HCT116 (cell line): ENCODE data around the gene POC1A. TPM values are rescaled to one million over a fixed set of nuclear protein-coding genes. Genes with fewer than 3 reads are reported as not detected.

Source experiments
- ATAC-seq: fragments of 200-7000 bp; cut with Tn5 transposase; 2 replicates; pipeline ENCODE4 v1.9.1; 2020; ENCODE audit warnings: mild to moderate bottlenecking, moderate library complexity
- BruUV-seq: library from RNA; stranded (reverse); fragments of 400-500 nt; replicated peaks from 2 replicates; lab custom pipeline; 2021; lab: Mats Ljungman, UMichigan
- CTCF ChIA-PET: fragments of 300-600 bp; sonication (Branson Sonifier 250); formaldehyde crosslinking; loops from one replicate; lab custom pipeline; 2021; ENCODE audit warnings: antibody characterized with exemption; lab: Charles Lee
- POLR2A ChIA-PET: fragments of 300-600, 350-600 bp; sonication (Branson Sonifier 250); formaldehyde crosslinking; loops from one replicate; lab custom pipeline; 2021; ENCODE audit warnings: antibody characterized with exemption; lab: Charles Lee
- RAD21 ChIA-PET, 2 experiments: fragments of 300-600 bp; sonication (Branson Sonifier 250); formaldehyde crosslinking; loops; one replicate each; lab custom pipeline; 2023; ENCODE audit warnings: low total read pairs in 2 of 2; ENCODE audit not compliant: uncharacterized antibody in 2 of 2, unreplicated experiment in 2 of 2, low non-redundant PET in 1 of 2; lab: Charles Lee
- DNase-seq: peaks from one replicate; pipeline ENCODE4 v3.0.0-alpha.2; 2010; ENCODE audit warnings: low read depth, low spot score
- H2AFZ ChIP-seq: fragments of 200-600 bp; shearing (Covaris generic), sonication (generic); 2 replicates; pipeline ENCODE4 v1.6.1; 2017; ENCODE audit warnings: low read depth, mixed run types, mixed read lengths, antibody characterized with exemption, low read length; ENCODE audit not compliant: poor library complexity, severe bottlenecking
- H3K27ac ChIP-seq: 2 replicates; pipeline ENCODE4 v1.5.1; 2012; ENCODE audit warnings: low read depth, low read length
- H3K27me3 ChIP-seq: fragments of 200-600 bp; sonication (generic); 2 replicates; pipeline ENCODE4 v1.6.1; 2016; ENCODE audit warnings: mixed run types, low read length, mixed read lengths; ENCODE audit not compliant: insufficient read depth
- H3K36me3 ChIP-seq, 2 experiments: fragments of 200-500 bp in 1 of 2; fragments of 200-600 bp in 1 of 2; sonication (Bioruptor generic) in 1 of 2; sonication (generic) in 1 of 2; 2 replicates each; pipeline versions ENCODE4 v1.5.1 to v1.6.1; 2014 to 2016; ENCODE audit warnings: low read length in 2 of 2, inconsistent platforms in 1 of 2, mixed read lengths in 1 of 2, mixed run types in 1 of 2; ENCODE audit not compliant: insufficient read depth in 2 of 2, control insufficient read depth in 1 of 2
- H3K4me1 ChIP-seq, 2 experiments: fragments of 200-600 bp in 1 of 2; sonication (generic) in 1 of 2; 2 replicates each; pipeline versions ENCODE4 v1.5.1 to v1.6.1; 2012 to 2017; ENCODE audit warnings: low read length in 2 of 2, inconsistent platforms in 1 of 2, mild to moderate bottlenecking in 1 of 2, mixed read lengths in 1 of 2, mixed run types in 1 of 2, moderate library complexity in 1 of 2; ENCODE audit not compliant: insufficient read depth in 2 of 2, control insufficient read depth in 1 of 2
- H3K4me2 ChIP-seq: fragments of 200-600 bp; sonication (generic); 2 replicates; pipeline ENCODE4 v1.6.1; 2017; ENCODE audit warnings: mixed run types, low read length, mixed read lengths
- H3K4me3 ChIP-seq, 2 experiments: fragments of 200-600 bp in 1 of 2; sonication (generic) in 1 of 2; replicated peaks in 1 of 2; 2 replicates each; pipeline ENCODE4 v1.5.1; 2011 to 2016; ENCODE audit warnings: low read length in 2 of 2, control low read depth in 1 of 2, low read depth in 1 of 2, mild to moderate bottlenecking in 1 of 2, mixed read lengths in 1 of 2, mixed run types in 1 of 2
- H3K79me2 ChIP-seq: fragments of 200-600 bp; sonication (generic); 2 replicates; pipeline ENCODE4 v1.6.1; 2017; ENCODE audit warnings: mild to moderate bottlenecking, mixed run types, low read length, moderate library complexity, mixed read lengths; ENCODE audit not compliant: insufficient read depth
- H3K9ac ChIP-seq: fragments of 200-600 bp; sonication (generic); 2 replicates; pipeline ENCODE4 v1.6.1; 2016; ENCODE audit warnings: low read length, mixed read lengths
- H3K9me2 ChIP-seq: fragments of 200-600 bp; sonication (generic), shearing (Covaris generic); 2 replicates; pipeline ENCODE4 v1.6.1; 2017; ENCODE audit warnings: mixed run types, mild to moderate bottlenecking, moderate library complexity; ENCODE audit not compliant: insufficient read depth
- H3K9me3 ChIP-seq, 2 experiments: fragments of 200-500 bp in 1 of 2; fragments of 200-600 bp in 1 of 2; sonication (Bioruptor generic) in 1 of 2; sonication (generic) in 1 of 2; 2 replicates each; pipeline ENCODE4 v1.6.1; 2014 to 2017; ENCODE audit warnings: low read length in 2 of 2, mixed read lengths in 2 of 2, inconsistent platforms in 1 of 2, low read depth in 1 of 2, mild to moderate bottlenecking in 1 of 2, mixed run types in 1 of 2, moderate library complexity in 1 of 2; ENCODE audit not compliant: control insufficient read depth in 1 of 2, insufficient read depth in 1 of 2
- H4K20me1 ChIP-seq: fragments of 200-600 bp; sonication (generic), shearing (Covaris generic); 2 replicates; pipeline ENCODE4 v1.6.1; 2017; ENCODE audit warnings: mixed run types, mild to moderate bottlenecking, moderate library complexity; ENCODE audit not compliant: insufficient read depth
- EGR1 ChIP-seq: IDR thresholded peaks from 2 replicates; pipeline ENCODE4 v1.6.1; 2012; ENCODE audit warnings: low read depth
- ELF1 ChIP-seq: IDR thresholded peaks from 2 replicates; pipeline ENCODE4 v1.6.1; 2012; ENCODE audit warnings: low read depth, borderline replicate concordance
- EZH2 ChIP-seq: fragments of 200-600 bp; sonication (generic); IDR thresholded peaks from 2 replicates; pipeline ENCODE4 v1.6.1; 2017; ENCODE audit warnings: antibody characterized with exemption, mixed run types
- FOSL1 ChIP-seq: IDR thresholded peaks from 2 replicates; pipeline ENCODE4 v1.6.1; 2012; ENCODE audit warnings: low read depth
- JUND ChIP-seq: IDR thresholded peaks from 2 replicates; pipeline ENCODE4 v1.6.1; 2012
- POLR2AphosphoS5 ChIP-seq: IDR thresholded peaks from 2 replicates; pipeline ENCODE4 v1.6.1; 2011; ENCODE audit warnings: mild to moderate bottlenecking, low read depth, low read length, moderate library complexity
- SIN3A ChIP-seq: IDR thresholded peaks from 2 replicates; pipeline ENCODE4 v1.6.1; 2012; ENCODE audit warnings: low read depth
- SP1 ChIP-seq: IDR thresholded peaks from 2 replicates; pipeline ENCODE4 v1.6.1; 2012; ENCODE audit warnings: low read depth
- SRF ChIP-seq: IDR thresholded peaks from 2 replicates; pipeline ENCODE4 v1.6.1; 2012; ENCODE audit warnings: low read depth
- TCF7L2 ChIP-seq: IDR thresholded peaks from 2 replicates; pipeline ENCODE4 v1.7.0; 2011; ENCODE audit warnings: borderline replicate concordance, inconsistent platforms; ENCODE audit not compliant: insufficient read depth, insufficient read length; ENCODE audit errors: extremely low read depth
- ZNF274 ChIP-seq: fragments of 200-500 bp; sonication (Bioruptor generic); IDR thresholded peaks from 2 replicates; pipeline ENCODE4 v1.6.1; 2014; ENCODE audit warnings: mild to moderate bottlenecking, low read depth, low read length, inconsistent platforms
- intact Hi-C: fragments of 100-400 bp; cut with micrococcal nuclease; formaldehyde crosslinking; loops from 2 replicates; pipeline ENCODE4 v1.10.0; 2022
- total RNA-seq: library from RNA; stranded (reverse); gene quantifications from one replicate; pipeline ENCODE4 v1.2.1, GENCODE V29; 2021; ENCODE audit not compliant: unreplicated experiment
- TF ChIP-seq, protein P1 (sequence below): IDR thresholded peaks from 2 replicates; pipeline ENCODE4 v1.6.1; 2012; ENCODE audit warnings: low read depth
- TF ChIP-seq, protein P2 (sequence below): IDR thresholded peaks from 2 replicates; pipeline ENCODE4 v1.6.1; 2012
- TF ChIP-seq, protein P3 (sequence below), 3 experiments: fragments of 200-600 bp in 1 of 3; sonication (generic) in 1 of 3; IDR thresholded peaks in 2 of 3; conservative IDR thresholded peaks in 1 of 3; 2 replicates each; pipeline ENCODE4 v1.5.1; 2012 to 2017; ENCODE audit warnings: low read depth in 2 of 3, low read length in 2 of 3, antibody characterized with exemption in 1 of 3, borderline replicate concordance in 1 of 3, control low read depth in 1 of 3, mild to moderate bottlenecking in 1 of 3, mixed read lengths in 1 of 3, mixed run types in 1 of 3, moderate library complexity in 1 of 3; ENCODE audit not compliant: insufficient read depth in 1 of 3

Gene POC1A
- total RNA-seq, 1 experiment from 2014 or later, result 34.0 TPM

DNA sequence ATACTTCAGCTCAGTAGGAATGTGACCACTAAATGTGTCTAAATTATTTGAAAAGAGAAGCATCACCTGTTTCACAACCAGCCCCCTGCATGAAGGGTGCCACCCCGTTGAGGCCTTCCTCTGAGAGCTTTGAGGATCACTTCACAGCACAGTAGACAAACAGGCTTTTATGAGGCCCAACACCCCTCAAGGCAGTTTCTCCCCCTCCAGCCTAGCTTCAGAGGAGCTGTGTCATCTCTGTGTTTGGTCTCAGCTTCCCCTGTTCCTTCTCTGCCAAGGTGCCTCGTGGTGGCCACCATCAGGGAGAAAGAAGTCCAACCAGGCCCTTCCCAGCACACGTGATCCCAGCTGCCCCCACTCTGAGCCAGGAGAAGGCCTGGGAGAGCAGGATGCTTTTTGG is 76.3 kb downstream of the POC1A start:
- ATAC-seq (no peak), DNase-seq (no peak)
- Histone ChIP-seq H3K4me2 (no peak overlapping the region), H3K9me3 (no peaks in the 10 kb centered on the region), H2AFZ (no peak overlapping the region), H3K4me1 (no peaks in the 10 kb centered on the region), H3K4me3 (no peak overlapping the region), H3K27me3 (no peaks in the 10 kb centered on the region), H3K36me3 (no peaks in the 10 kb centered on the region; a peak in 1 of 4 replicates), H3K9me2 (no peaks in the 10 kb centered on the region), H3K79me2 (no peaks in the 10 kb centered on the region), H3K27ac (no peak overlapping the region), H3K9ac (no peak overlapping the region), H4K20me1 (no peaks in the 10 kb centered on the region)
- ChIA-PET POLR2A (no interaction called here), RAD21 (no interaction called here), CTCF (no interaction called here)
- TF ChIP-seq SP1 (no peak), POLR2AphosphoS5 (no peak), JUND (no peak), EGR1 (no peak), SRF (no peak)
- no TSS peak for BruUV-seq
- intact Hi-C loops, result no loop called here

DNA sequence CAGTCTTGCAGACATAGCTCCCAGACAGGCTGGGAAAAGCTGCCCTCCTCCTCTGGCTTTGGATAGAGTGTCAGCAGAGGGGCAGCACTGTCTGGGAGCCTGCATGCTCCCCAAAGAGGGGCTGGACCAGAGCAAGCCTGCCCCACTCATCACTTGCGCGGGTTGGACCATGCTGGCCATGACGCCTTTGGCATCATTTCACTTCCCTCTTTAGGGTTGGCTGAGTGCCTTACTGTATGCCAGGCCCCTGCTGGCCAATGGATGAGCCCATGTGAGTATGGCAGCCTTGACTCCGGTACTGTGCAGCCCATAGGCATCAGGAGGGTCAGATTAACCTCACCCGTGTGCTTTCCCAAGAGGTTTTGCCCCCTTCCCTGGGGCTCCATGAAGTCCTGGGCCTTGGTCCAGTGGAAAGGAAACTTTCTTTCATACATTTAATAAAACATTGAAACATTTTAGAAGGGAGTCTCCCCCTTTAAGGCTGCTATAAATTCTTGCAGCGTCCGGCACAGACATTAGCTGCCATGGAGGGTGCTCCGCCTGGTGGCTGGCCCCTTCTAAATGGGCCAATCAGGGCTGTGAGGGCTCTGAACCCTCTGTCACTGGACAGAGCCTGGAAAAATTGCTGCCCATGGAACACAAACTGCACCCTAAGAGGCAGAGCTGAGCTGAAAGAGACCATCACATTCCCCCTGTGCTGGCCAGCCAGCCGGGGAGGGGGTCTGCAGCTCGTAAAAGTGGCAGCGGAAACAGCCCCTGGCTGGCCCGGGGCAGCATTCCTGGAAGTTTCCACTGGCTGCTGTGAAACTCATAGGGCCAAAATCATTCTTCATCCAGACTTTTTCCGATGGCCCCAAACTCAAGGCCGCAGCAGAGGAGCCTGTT is 77.1 kb downstream of the POC1A start:
- Histone ChIP-seq H3K4me3 (no peak overlapping the region), H3K9ac (no peak overlapping the region), H3K4me2 (no peak overlapping the region), H4K20me1 (no peaks in the 10 kb centered on the region), H3K4me1 (no peaks in the 10 kb centered on the region), H2AFZ (no peak overlapping the region), H3K9me3 (no peaks in the 10 kb centered on the region), H3K9me2 (no peaks in the 10 kb centered on the region), H3K27ac (no peak overlapping the region), H3K36me3 (no peaks in the 10 kb centered on the region; a peak in 1 of 4 replicates), H3K79me2 (no peaks in the 10 kb centered on the region), H3K27me3 (no peaks in the 10 kb centered on the region)
- no TSS peak for BruUV-seq
- intact Hi-C loops, result no loop called here
- ATAC-seq, result no peak
- ChIA-PET RAD21 (no interaction called here), POLR2A (no interaction called here), CTCF (no interaction called here)
- DNase-seq, result no peak
- no peak for TF ChIP-seq SIN3A
- TF ChIP-seq, protein P1, sequence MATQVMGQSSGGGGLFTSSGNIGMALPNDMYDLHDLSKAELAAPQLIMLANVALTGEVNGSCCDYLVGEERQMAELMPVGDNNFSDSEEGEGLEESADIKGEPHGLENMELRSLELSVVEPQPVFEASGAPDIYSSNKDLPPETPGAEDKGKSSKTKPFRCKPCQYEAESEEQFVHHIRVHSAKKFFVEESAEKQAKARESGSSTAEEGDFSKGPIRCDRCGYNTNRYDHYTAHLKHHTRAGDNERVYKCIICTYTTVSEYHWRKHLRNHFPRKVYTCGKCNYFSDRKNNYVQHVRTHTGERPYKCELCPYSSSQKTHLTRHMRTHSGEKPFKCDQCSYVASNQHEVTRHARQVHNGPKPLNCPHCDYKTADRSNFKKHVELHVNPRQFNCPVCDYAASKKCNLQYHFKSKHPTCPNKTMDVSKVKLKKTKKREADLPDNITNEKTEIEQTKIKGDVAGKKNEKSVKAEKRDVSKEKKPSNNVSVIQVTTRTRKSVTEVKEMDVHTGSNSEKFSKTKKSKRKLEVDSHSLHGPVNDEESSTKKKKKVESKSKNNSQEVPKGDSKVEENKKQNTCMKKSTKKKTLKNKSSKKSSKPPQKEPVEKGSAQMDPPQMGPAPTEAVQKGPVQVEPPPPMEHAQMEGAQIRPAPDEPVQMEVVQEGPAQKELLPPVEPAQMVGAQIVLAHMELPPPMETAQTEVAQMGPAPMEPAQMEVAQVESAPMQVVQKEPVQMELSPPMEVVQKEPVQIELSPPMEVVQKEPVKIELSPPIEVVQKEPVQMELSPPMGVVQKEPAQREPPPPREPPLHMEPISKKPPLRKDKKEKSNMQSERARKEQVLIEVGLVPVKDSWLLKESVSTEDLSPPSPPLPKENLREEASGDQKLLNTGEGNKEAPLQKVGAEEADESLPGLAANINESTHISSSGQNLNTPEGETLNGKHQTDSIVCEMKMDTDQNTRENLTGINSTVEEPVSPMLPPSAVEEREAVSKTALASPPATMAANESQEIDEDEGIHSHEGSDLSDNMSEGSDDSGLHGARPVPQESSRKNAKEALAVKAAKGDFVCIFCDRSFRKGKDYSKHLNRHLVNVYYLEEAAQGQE, result no peak
- TF ChIP-seq EZH2, result no peak
- TF ChIP-seq SP1, result no peak
- no peak for TF ChIP-seq TCF7L2
- TF ChIP-seq, protein P2, sequence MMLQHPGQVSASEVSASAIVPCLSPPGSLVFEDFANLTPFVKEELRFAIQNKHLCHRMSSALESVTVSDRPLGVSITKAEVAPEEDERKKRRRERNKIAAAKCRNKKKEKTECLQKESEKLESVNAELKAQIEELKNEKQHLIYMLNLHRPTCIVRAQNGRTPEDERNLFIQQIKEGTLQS, result no peak
- TF ChIP-seq FOSL1, result no peak
- TF ChIP-seq, protein P3, sequence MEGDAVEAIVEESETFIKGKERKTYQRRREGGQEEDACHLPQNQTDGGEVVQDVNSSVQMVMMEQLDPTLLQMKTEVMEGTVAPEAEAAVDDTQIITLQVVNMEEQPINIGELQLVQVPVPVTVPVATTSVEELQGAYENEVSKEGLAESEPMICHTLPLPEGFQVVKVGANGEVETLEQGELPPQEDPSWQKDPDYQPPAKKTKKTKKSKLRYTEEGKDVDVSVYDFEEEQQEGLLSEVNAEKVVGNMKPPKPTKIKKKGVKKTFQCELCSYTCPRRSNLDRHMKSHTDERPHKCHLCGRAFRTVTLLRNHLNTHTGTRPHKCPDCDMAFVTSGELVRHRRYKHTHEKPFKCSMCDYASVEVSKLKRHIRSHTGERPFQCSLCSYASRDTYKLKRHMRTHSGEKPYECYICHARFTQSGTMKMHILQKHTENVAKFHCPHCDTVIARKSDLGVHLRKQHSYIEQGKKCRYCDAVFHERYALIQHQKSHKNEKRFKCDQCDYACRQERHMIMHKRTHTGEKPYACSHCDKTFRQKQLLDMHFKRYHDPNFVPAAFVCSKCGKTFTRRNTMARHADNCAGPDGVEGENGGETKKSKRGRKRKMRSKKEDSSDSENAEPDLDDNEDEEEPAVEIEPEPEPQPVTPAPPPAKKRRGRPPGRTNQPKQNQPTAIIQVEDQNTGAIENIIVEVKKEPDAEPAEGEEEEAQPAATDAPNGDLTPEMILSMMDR (IDR thresholded peaks at IDR 0.05 in 2 of 3, conservative IDR thresholded peaks at IDR 0.05 in 1 of 3; ENCODE audit: borderline replicate concordance in 1 of 3, insufficient read depth in 1 of 3, low read depth in 2 of 3, low read length in 2 of 3), result no peak
- TF ChIP-seq ZNF274, result no peak
- no peak for TF ChIP-seq ELF1
- TF ChIP-seq EGR1, result no peak
